NCI-H345 treated with DMSO at 0.1 percent for 48 hours (cell line): ENCODE data around the gene PPP1R1B.

Source experiments
- DNase-seq: peaks from one replicate; lab custom pipeline; 2025; ENCODE audit not compliant: unreplicated experiment; lab: John Stamatoyannopoulos, UW

PPP1R1B gene

GRCh38 chr17:39678340-39679116 is 51.8 kb downstream of the PPP1R1B start:
- no peak for DNase-seq

DNA sequence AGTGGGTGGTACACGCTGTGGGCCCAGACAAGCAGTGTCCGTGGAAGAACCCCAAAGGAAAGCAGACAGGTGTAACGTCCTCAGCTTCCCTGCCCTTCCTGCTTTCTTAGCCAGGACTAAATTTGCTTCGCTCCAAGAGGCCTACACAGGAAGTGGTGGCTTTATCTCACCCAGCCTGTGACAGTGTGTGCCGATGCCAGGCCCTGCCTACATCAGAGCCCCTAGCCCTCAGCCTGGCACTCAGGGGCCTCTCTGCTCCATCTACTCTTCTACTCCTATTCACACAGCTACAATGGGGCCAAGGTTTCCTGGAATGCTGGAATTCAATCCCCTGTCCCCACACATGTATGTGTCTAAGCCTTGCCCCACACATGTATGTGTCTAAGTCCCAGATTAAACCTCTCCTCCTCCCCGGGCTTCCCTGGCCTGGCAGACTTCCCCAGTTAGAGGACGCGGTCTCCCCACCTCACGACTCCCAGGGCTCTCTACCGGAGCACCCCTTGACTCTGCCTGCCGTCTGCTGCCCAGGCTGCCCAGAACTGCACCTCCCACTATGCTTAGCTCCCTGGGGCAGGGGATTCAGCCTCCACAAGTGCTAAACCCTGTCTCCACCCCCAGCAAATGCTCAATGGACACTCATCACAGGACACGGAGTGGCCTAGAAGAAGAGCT is 52.9 kb downstream of the PPP1R1B start:
- no peak for DNase-seq

DNA sequence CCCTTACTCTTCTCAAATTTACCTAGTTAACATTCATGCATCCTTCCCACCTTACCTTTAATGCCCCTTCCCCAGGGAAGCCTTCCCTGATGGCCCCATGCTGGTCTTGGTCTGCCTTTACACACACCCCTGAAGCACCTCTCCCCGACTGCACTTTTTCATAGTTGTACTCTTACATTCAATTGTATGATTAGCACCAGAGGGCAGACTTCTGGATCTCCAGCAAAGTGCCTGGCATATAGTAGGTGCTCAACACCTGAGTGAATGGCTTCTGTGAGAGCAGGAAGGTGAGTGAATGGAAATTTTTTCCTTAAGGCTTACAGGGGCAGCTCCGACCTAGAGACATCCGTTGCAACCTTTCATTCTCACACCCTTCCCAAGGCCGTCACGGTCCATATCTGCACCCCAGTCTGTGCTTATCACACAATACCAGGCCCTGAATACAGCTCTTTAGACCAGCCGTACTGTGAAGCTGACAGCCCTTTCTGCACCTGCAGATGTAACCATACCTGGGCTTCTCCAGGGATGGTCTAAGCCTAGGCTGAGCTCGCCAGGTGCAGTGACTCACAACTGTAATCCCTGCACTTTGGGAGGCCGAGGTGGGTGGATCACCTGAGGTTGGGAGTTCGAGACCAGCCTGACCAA is 56.7 kb downstream of the PPP1R1B start:
- no peak for DNase-seq

- DNase-seq = no peak
Measured at GRCh38 chr17:39684369-39685192, 57.8 kb downstream of the PPP1R1B start.
